Panc1 (cell line): ENCODE measurements around the gene USP12. TPM values are rescaled to one million over a fixed set of nuclear protein-coding genes. Genes with fewer than 3 reads are reported as not detected.
"Not testable (repeated sequence)": the region's sequence is repeated elsewhere in the genome, so short reads cannot be mapped to it uniquely, and the experiment has no call there.

Experiments used
- ATAC-seq: fragments of 200-7000 bp; cut with Tn5 transposase; 2 replicates; pipeline ENCODE4 v1.9.1; 2020; ENCODE audit warnings: mild to moderate bottlenecking, moderate library complexity
- Bru-seq: library from RNA; stranded (reverse); fragments of 400-500 nt; gene quantifications from one replicate; lab custom pipeline; 2021; lab: Mats Ljungman, UMichigan
- BruChase-seq, 2 experiments: library from RNA; stranded (reverse); fragments of 400-500 nt; gene quantifications; one replicate each; lab custom pipeline; 2021; lab: Mats Ljungman, UMichigan
- BruUV-seq: library from RNA; stranded (reverse); fragments of 400-500 nt; replicated peaks from 2 replicates; lab custom pipeline; 2021; lab: Mats Ljungman, UMichigan
- CTCF ChIA-PET: fragments of 300-600 bp; sonication (Branson Sonifier 250); formaldehyde crosslinking; loops from one replicate; lab custom pipeline; 2022; ENCODE audit warnings: antibody characterized with exemption; lab: Charles Lee
- POLR2A ChIA-PET: fragments of 300-600 bp; sonication (Branson Sonifier 250); formaldehyde crosslinking; loops from one replicate; lab custom pipeline; 2022; ENCODE audit warnings: antibody characterized with exemption; lab: Charles Lee
- DNase-seq: peaks from one replicate; pipeline ENCODE4 v3.0.0-alpha.2; 2010; ENCODE audit warnings: low read depth, low spot score
- H3K27ac ChIP-seq: 2 replicates; pipeline ENCODE4 v1.5.1; 2011; ENCODE audit warnings: mild to moderate bottlenecking, low read length, inconsistent platforms
- H3K27me3 ChIP-seq: fragments of 200-500 bp; sonication (Bioruptor generic); 2 replicates; pipeline ENCODE4 v1.6.0; 2014; ENCODE audit warnings: low read length, inconsistent platforms; ENCODE audit not compliant: control insufficient read depth, insufficient read depth
- H3K36me3 ChIP-seq: fragments of 200-500 bp; sonication (Bioruptor generic); 2 replicates; pipeline ENCODE4 v1.5.1; 2014; ENCODE audit warnings: inconsistent platforms, mild to moderate bottlenecking, low read length, moderate library complexity; ENCODE audit not compliant: control insufficient read depth, insufficient read depth
- H3K4me1 ChIP-seq: 2 replicates; pipeline ENCODE4 v1.5.1; 2011; ENCODE audit warnings: inconsistent platforms, mild to moderate bottlenecking, low read length, moderate library complexity; ENCODE audit not compliant: control insufficient read depth, insufficient read depth
- H3K4me3 ChIP-seq, 2 experiments: 2 replicates each; pipeline ENCODE4 v1.5.1; 2011 to 2012; ENCODE audit warnings: low read depth in 2 of 2, low read length in 2 of 2, mild to moderate bottlenecking in 2 of 2, inconsistent platforms in 1 of 2, moderate library complexity in 1 of 2
- H3K9me3 ChIP-seq: fragments of 200-500 bp; sonication (Bioruptor generic); 2 replicates; pipeline ENCODE4 v1.5.1; 2014; ENCODE audit warnings: low read depth, mild to moderate bottlenecking, inconsistent platforms, low read length, moderate library complexity; ENCODE audit not compliant: control insufficient read depth, insufficient read depth
- CTCF ChIP-seq: fragments of 450-650 bp; IDR thresholded peaks from 2 replicates; pipeline ENCODE4 v1.5.1; 2017; ENCODE audit warnings: mild to moderate bottlenecking
- POLR2AphosphoS5 ChIP-seq: IDR thresholded peaks from 2 replicates; pipeline ENCODE4 v1.6.1; 2012; ENCODE audit warnings: mild to moderate bottlenecking, low read depth, low read length, moderate library complexity
- REST ChIP-seq, 2 experiments: IDR thresholded peaks; 2 replicates each; pipeline ENCODE4 v1.6.1; 2011 to 2012; ENCODE audit warnings: low read depth in 2 of 2, control low read depth in 1 of 2, low read length in 1 of 2, mild to moderate bottlenecking in 1 of 2, moderate library complexity in 1 of 2; ENCODE audit not compliant: insufficient read depth in 1 of 2
- SIN3A ChIP-seq: IDR thresholded peaks from 2 replicates; pipeline ENCODE4 v1.6.1; 2012; ENCODE audit warnings: low read depth, mild to moderate bottlenecking, low read length, moderate library complexity, borderline replicate concordance; ENCODE audit not compliant: insufficient read depth
- TCF7L2 ChIP-seq: IDR thresholded peaks from 2 replicates; pipeline ENCODE4 v1.6.1; 2011; ENCODE audit warnings: mild to moderate bottlenecking, low read depth, low read length, inconsistent platforms
- in situ Hi-C: cut with HindIII; loops from 2 replicates; pipeline ENCODE4 v1.10.0; 2016; ENCODE audit warnings: low sequenced_read_pairs, low pct_unique_long_range_greater_than_20kb
- intact Hi-C: fragments of 100-400 bp; cut with micrococcal nuclease; formaldehyde crosslinking; loops from one replicate; pipeline ENCODE4 v1.10.0; 2022; ENCODE audit not compliant: unreplicated experiment
- long read RNA-seq: library from polyadenylated mRNA; unstranded; transcript quantifications from one replicate; pipeline ENCODE4 v2.0.0, GENCODE V29; 2021; ENCODE audit not compliant: unreplicated experiment
- polyA plus RNA-seq: library from polyadenylated mRNA; unstranded; fragments of >200 nt; gene quantifications from one replicate; pipeline ENCODE4 v1.2.1, GENCODE V29; 2012; ENCODE audit warnings: missing spikeins; ENCODE audit not compliant: insufficient read length
- total RNA-seq: library from RNA; stranded (reverse); gene quantifications from one replicate; pipeline ENCODE4 v1.2.1, GENCODE V29; 2021; ENCODE audit not compliant: unreplicated experiment

The USP12 gene
- total RNA-seq (82.0 TPM), Bru-seq, nascent RNA (percentile 98 among the genes with signal in this experiment), BruChase-seq, experiment 1, labeled RNA remaining after a 2-hour chase (percentile 93 among the genes with signal in this experiment), BruChase-seq, experiment 2, labeled RNA remaining after a 6-hour chase (percentile 94 among the genes with signal in this experiment)
- polyA plus RNA-seq = 36.1 TPM
- long read RNA-seq, full-length matches to known transcripts = 193 of 262 reads
- long read RNA-seq, partial matches to known transcripts = 19 of 262 reads
- long read RNA-seq, other reads (novel, unspliced or antisense) = 50 of 262 reads

GRCh38 chr13:27171244-27171826 lies at the start of gene USP12:
Gene USP12 (minus strand): TSS chr13:27171811. CDS start chr13:27171639, 172 bp downstream.
- no peak for DNase-seq
- POLR2A ChIA-PET = no interaction called here
- Histone ChIP-seq H3K4me3 (peak within 1 kb of the TSS; percentile 70 to 92), H3K27me3 (no peaks in the 10 kb centered on the region), H3K27ac (peak within 1 kb of the TSS; percentile 93), H3K4me1 (peaks cover 34% of the 10 kb centered on the region), H3K36me3 (no peaks in the 10 kb centered on the region; the same call in 1 of the 2 replicates), H3K9me3 (no peaks in the 10 kb centered on the region)
- ATAC-seq = peak; percentile 4
- CTCF ChIA-PET = no interaction called here
- in situ Hi-C loops = no loop called here
- TF ChIP-seq SIN3A (no peak), POLR2AphosphoS5 (no peak), TCF7L2 (no peak), REST (IDR thresholded peaks at IDR 0.05; ENCODE audit: insufficient read depth in 1 of 2, low read depth in 2 of 2, low read length in 1 of 2) (no peak), CTCF (peak; percentile 24; the same call in 1 of the 2 replicates)
- BruUV-seq = no TSS peak
- intact Hi-C loops = loop anchor here (5.0 kb wide), 1 partner anchor 181 kb away; no protein-coding TSS in a partner anchor

- Histone ChIP-seq H3K4me3 (no peak overlapping the region), H3K4me1 (no peaks in the 10 kb centered on the region), H3K27ac (no peak overlapping the region), H3K36me3 (no peaks in the 10 kb centered on the region), H3K27me3 (no peaks in the 10 kb centered on the region), H3K9me3 (no peaks in the 10 kb centered on the region)
- ChIA-PET POLR2A (no interaction called here), CTCF (no interaction called here)
- ATAC-seq (no peak), DNase-seq (no peak)
- intact Hi-C loops = no loop called here
- TF ChIP-seq REST (IDR thresholded peaks at IDR 0.05; ENCODE audit: insufficient read depth in 1 of 2, low read depth in 2 of 2, low read length in 1 of 2) (no peak), SIN3A (no peak), POLR2AphosphoS5 (no peak), CTCF (no peak), TCF7L2 (no peak)
- no TSS peak for BruUV-seq
- in situ Hi-C loops = no loop called here
Observed at GRCh38 chr13:27219611-27220010, 48.0 kb upstream of the USP12 start.

- in situ Hi-C loops, CTCF ChIA-PET, H3K4me3 ChIP-seq, DNase-seq, ATAC-seq, H3K27me3 ChIP-seq, H3K9me3 ChIP-seq, H3K36me3 ChIP-seq, H3K27ac ChIP-seq, intact Hi-C loops, BruUV-seq, H3K4me1 ChIP-seq: not testable (repeated sequence)
- POLR2A ChIA-PET = interaction anchor here (0.6 kb wide), 1 partner anchor 16 kb away, joined by 3 read pairs; no protein-coding TSS in a partner anchor
Observed at GRCh38 chr13:27218861-27219260, 47.2 kb upstream of the USP12 start.
